ENCODE measurements around the gene KIZ. TPM values are rescaled to one million over a fixed set of nuclear protein-coding genes. Genes with fewer than 3 reads are reported as not detected.

The KIZ gene
- total RNA-seq, 2 experiments from 2014 or later, result 31.1 to 33.8 TPM

DNA sequence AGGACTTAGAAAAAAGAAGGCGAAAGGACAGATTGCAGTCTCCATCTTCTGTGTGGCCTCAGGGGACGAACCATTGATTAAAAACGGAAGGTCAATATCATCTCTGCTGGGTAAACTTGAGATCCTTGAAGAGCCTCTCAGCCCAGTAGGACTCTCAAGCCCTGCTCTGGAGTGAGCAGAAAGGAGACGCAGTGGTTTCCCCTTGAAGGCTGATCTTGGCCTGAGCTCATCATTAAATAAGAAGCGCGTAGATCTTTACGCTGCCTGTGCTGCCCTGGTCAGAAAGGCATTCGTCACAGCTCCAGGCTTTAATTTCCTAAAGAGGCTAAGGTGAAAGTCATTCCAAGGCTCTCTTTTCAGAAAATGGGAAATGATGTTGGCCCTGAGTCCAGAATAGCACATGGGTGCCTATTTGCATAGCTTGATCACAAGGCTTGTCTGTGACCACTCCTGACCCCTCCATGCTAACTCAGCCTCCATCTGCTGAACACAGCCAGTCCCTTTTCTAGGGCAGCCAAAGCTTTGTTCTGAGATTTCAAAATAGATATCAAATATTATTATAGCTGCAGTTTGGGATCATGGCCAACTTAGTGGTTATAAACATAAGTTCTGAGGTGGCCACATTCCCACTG lies 148.0 kb downstream of the KIZ start:
- ATAC-seq (ENCODE audit: poor library complexity) (no peak), DNase-seq (no peak)
- TF ChIP-seq, protein P1, sequence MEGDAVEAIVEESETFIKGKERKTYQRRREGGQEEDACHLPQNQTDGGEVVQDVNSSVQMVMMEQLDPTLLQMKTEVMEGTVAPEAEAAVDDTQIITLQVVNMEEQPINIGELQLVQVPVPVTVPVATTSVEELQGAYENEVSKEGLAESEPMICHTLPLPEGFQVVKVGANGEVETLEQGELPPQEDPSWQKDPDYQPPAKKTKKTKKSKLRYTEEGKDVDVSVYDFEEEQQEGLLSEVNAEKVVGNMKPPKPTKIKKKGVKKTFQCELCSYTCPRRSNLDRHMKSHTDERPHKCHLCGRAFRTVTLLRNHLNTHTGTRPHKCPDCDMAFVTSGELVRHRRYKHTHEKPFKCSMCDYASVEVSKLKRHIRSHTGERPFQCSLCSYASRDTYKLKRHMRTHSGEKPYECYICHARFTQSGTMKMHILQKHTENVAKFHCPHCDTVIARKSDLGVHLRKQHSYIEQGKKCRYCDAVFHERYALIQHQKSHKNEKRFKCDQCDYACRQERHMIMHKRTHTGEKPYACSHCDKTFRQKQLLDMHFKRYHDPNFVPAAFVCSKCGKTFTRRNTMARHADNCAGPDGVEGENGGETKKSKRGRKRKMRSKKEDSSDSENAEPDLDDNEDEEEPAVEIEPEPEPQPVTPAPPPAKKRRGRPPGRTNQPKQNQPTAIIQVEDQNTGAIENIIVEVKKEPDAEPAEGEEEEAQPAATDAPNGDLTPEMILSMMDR (IDR thresholded peaks at IDR 0.05), result no peak
- ChIA-PET CTCF (no interaction called here), POLR2A (no interaction called here)
- H3K4me3 Mint-ChIP-seq, result no peak overlapping the region
- H3K36me3 Mint-ChIP-seq (ENCODE audit: low read depth), result no peaks in the 10 kb centered on the region
- Histone ChIP-seq H3K36me3 (ENCODE audit: insufficient read depth, low read length) (no peaks in the 10 kb centered on the region), H3K9me3 (ENCODE audit: control insufficient read depth in 1 of 2, insufficient read depth in 1 of 2, low read length in 2 of 2) (peaks cover 0 to 4% of the 10 kb centered on the region in 2 experiments), H3K4me3 (ENCODE audit: low read length) (no peak overlapping the region), H3K27me3 (ENCODE audit: control insufficient read depth in 1 of 2, insufficient read depth in 2 of 2, low read length in 2 of 2) (peaks cover 9 to 13% of the 10 kb centered on the region in 2 experiments), H3K4me1 (ENCODE audit: insufficient read depth, low read length) (no peaks in the 10 kb centered on the region), H3K27ac (ENCODE audit: low read depth in 1 of 2, low read length in 2 of 2) (no peak overlapping the region)
- intact Hi-C loops (cut with DNase I, micrococcal nuclease), result no loop called here
- H3K27me3 Mint-ChIP-seq, result peaks cover 23% of the 10 kb centered on the region
- no peaks in the 10 kb centered on the region for H3K4me1 Mint-ChIP-seq (ENCODE audit: low read depth)
- H3K27ac Mint-ChIP-seq, result no peak overlapping the region
- peaks cover 2% of the 10 kb centered on the region for H3K9me3 Mint-ChIP-seq

DNA sequence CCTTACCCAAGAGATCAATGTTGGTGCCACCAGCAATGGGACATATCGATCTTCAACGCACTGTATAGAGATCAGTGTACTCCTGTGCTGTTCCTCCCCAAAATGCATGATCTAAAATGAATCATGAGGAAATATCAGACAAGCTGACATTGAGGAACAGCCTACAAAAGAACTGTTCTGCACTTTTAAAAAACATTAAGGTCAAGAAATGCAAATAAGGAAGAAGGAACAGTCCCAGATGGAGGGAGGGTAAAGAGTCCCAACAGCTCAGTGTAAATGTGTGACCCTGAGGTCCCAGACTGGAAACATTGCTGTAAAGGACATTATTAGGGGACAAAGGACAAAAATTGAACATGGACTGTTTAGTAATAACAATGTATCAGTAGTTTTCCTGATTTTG lies 152.9 kb downstream of the KIZ start:
- no peak for ATAC-seq (ENCODE audit: poor library complexity)
- H3K4me1 Mint-ChIP-seq (ENCODE audit: low read depth), result no peaks in the 10 kb centered on the region
- intact Hi-C loops (cut with DNase I, micrococcal nuclease), result no loop called here
- H3K27me3 Mint-ChIP-seq, result peaks cover 17% of the 10 kb centered on the region
- Histone ChIP-seq H3K4me3 (ENCODE audit: low read length) (no peak overlapping the region), H3K9me3 (ENCODE audit: control insufficient read depth in 1 of 2, insufficient read depth in 1 of 2, low read length in 2 of 2) (no peaks in the 10 kb centered on the region), H3K4me1 (ENCODE audit: insufficient read depth, low read length) (no peaks in the 10 kb centered on the region), H3K27ac (ENCODE audit: low read depth in 1 of 2, low read length in 2 of 2) (no peak overlapping the region), H3K36me3 (ENCODE audit: insufficient read depth, low read length) (no peaks in the 10 kb centered on the region), H3K27me3 (ENCODE audit: control insufficient read depth in 1 of 2, insufficient read depth in 2 of 2, low read length in 2 of 2) (peaks cover 7 to 9% of the 10 kb centered on the region in 2 experiments)
- ChIA-PET POLR2A (no interaction called here), CTCF (no interaction called here)
- DNase-seq, result no peak
- TF ChIP-seq, protein P1 (IDR thresholded peaks at IDR 0.05), result no peak
- no peak overlapping the region for H3K27ac Mint-ChIP-seq
- H3K36me3 Mint-ChIP-seq (ENCODE audit: low read depth), result no peaks in the 10 kb centered on the region
- H3K9me3 Mint-ChIP-seq, result no peaks in the 10 kb centered on the region
- no peak overlapping the region for H3K4me3 Mint-ChIP-seq

DNA sequence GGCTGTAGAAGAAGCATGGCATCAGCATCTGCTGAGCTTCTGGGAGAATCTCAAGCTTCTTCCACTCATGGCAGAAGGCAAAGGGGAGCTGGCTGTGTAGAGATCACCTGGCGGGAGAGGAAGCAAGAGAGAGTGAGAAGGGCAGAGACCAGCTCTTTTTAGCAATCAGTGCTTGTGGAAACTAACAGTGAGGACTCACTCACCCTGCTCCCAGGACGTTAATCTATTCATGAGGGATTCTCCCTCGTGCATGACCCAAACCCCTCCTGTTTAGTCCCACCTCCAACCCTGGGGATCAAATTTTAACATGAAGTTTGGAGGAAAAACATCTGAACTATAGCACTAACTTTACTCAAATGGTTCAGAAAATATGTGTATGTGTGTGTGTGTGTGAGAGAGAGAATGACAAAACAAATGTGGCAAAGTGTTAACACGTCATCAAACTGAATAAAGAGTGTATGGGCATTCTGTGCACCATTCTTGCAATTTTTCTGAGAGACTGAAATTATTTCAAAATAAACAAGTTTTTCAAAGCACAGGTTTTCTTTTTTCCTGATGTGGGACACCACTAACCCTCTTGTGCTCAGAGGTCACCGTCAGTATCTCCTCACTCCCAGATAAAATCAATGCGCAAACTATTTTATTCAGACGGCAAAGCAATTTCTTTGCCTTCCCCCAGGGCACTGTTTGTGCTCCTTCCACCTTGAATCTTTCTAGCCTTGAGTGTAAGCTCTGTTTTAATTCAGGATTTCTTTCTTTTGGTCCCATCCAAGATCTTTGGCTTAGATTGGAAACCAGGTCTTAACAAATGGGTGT lies 154.0 kb downstream of the KIZ start:
- ChIA-PET POLR2A (no interaction called here), CTCF (no interaction called here)
- no peak for ATAC-seq (ENCODE audit: poor library complexity)
- Histone ChIP-seq H3K36me3 (ENCODE audit: insufficient read depth, low read length) (no peaks in the 10 kb centered on the region), H3K27ac (ENCODE audit: low read depth in 1 of 2, low read length in 2 of 2) (no peak overlapping the region), H3K27me3 (ENCODE audit: control insufficient read depth in 1 of 2, insufficient read depth in 2 of 2, low read length in 2 of 2) (peaks cover 0 to 1% of the 10 kb centered on the region in 2 experiments), H3K4me1 (ENCODE audit: insufficient read depth, low read length) (no peaks in the 10 kb centered on the region), H3K9me3 (ENCODE audit: control insufficient read depth in 1 of 2, insufficient read depth in 1 of 2, low read length in 2 of 2) (no peaks in the 10 kb centered on the region), H3K4me3 (ENCODE audit: low read length) (no peak overlapping the region)
- Mint-ChIP-seq H3K36me3 (ENCODE audit: low read depth) (no peaks in the 10 kb centered on the region), H3K27me3 (peaks cover 20% of the 10 kb centered on the region), H3K4me1 (ENCODE audit: low read depth) (no peaks in the 10 kb centered on the region), H3K9me3 (no peaks in the 10 kb centered on the region), H3K4me3 (no peak overlapping the region), H3K27ac (no peak overlapping the region)
- intact Hi-C loops (cut with DNase I, micrococcal nuclease), result no loop called here
- TF ChIP-seq, protein P1 (IDR thresholded peaks at IDR 0.05), result no peak
- no peak for DNase-seq
